Panc1 (cell line): Measurements from ENCODE around the gene TTC24. TPM values are rescaled to one million over a fixed set of nuclear protein-coding genes. Genes with fewer than 3 reads are reported as not detected.

Experiments
- ATAC-seq: fragments of 200-7000 bp; cut with Tn5 transposase; 2 replicates; pipeline ENCODE4 v1.9.1; 2020; ENCODE audit warnings: mild to moderate bottlenecking, moderate library complexity
- BruUV-seq: library from RNA; stranded (reverse); fragments of 400-500 nt; replicated peaks from 2 replicates; lab custom pipeline; 2021; lab: Mats Ljungman, UMichigan
- CTCF ChIA-PET: fragments of 300-600 bp; sonication (Branson Sonifier 250); formaldehyde crosslinking; loops from one replicate; lab custom pipeline; 2022; ENCODE audit warnings: antibody characterized with exemption; lab: Charles Lee
- POLR2A ChIA-PET: fragments of 300-600 bp; sonication (Branson Sonifier 250); formaldehyde crosslinking; loops from one replicate; lab custom pipeline; 2022; ENCODE audit warnings: antibody characterized with exemption; lab: Charles Lee
- DNase-seq: peaks from one replicate; pipeline ENCODE4 v3.0.0-alpha.2; 2010; ENCODE audit warnings: low read depth, low spot score
- H3K27ac ChIP-seq: 2 replicates; pipeline ENCODE4 v1.5.1; 2011; ENCODE audit warnings: mild to moderate bottlenecking, low read length, inconsistent platforms
- H3K27me3 ChIP-seq: fragments of 200-500 bp; sonication (Bioruptor generic); 2 replicates; pipeline ENCODE4 v1.6.0; 2014; ENCODE audit warnings: low read length, inconsistent platforms; ENCODE audit not compliant: control insufficient read depth, insufficient read depth
- H3K36me3 ChIP-seq: fragments of 200-500 bp; sonication (Bioruptor generic); 2 replicates; pipeline ENCODE4 v1.5.1; 2014; ENCODE audit warnings: inconsistent platforms, mild to moderate bottlenecking, low read length, moderate library complexity; ENCODE audit not compliant: control insufficient read depth, insufficient read depth
- H3K4me1 ChIP-seq: 2 replicates; pipeline ENCODE4 v1.5.1; 2011; ENCODE audit warnings: inconsistent platforms, mild to moderate bottlenecking, low read length, moderate library complexity; ENCODE audit not compliant: control insufficient read depth, insufficient read depth
- H3K4me3 ChIP-seq, 2 experiments: 2 replicates each; pipeline ENCODE4 v1.5.1; 2011 to 2012; ENCODE audit warnings: low read depth in 2 of 2, low read length in 2 of 2, mild to moderate bottlenecking in 2 of 2, inconsistent platforms in 1 of 2, moderate library complexity in 1 of 2
- H3K9me3 ChIP-seq: fragments of 200-500 bp; sonication (Bioruptor generic); 2 replicates; pipeline ENCODE4 v1.5.1; 2014; ENCODE audit warnings: low read depth, mild to moderate bottlenecking, inconsistent platforms, low read length, moderate library complexity; ENCODE audit not compliant: control insufficient read depth, insufficient read depth
- POLR2AphosphoS5 ChIP-seq: IDR thresholded peaks from 2 replicates; pipeline ENCODE4 v1.6.1; 2012; ENCODE audit warnings: mild to moderate bottlenecking, low read depth, low read length, moderate library complexity
- SIN3A ChIP-seq: IDR thresholded peaks from 2 replicates; pipeline ENCODE4 v1.6.1; 2012; ENCODE audit warnings: low read depth, mild to moderate bottlenecking, low read length, moderate library complexity, borderline replicate concordance; ENCODE audit not compliant: insufficient read depth
- TCF7L2 ChIP-seq: IDR thresholded peaks from 2 replicates; pipeline ENCODE4 v1.6.1; 2011; ENCODE audit warnings: mild to moderate bottlenecking, low read depth, low read length, inconsistent platforms
- in situ Hi-C: cut with HindIII; loops from 2 replicates; pipeline ENCODE4 v1.10.0; 2016; ENCODE audit warnings: low sequenced_read_pairs, low pct_unique_long_range_greater_than_20kb
- intact Hi-C: fragments of 100-400 bp; cut with micrococcal nuclease; formaldehyde crosslinking; loops from one replicate; pipeline ENCODE4 v1.10.0; 2022; ENCODE audit not compliant: unreplicated experiment
- total RNA-seq: library from RNA; stranded (reverse); gene quantifications from one replicate; pipeline ENCODE4 v1.2.1, GENCODE V29; 2021; ENCODE audit not compliant: unreplicated experiment
- TF ChIP-seq, protein P1 (sequence below): fragments of 450-650 bp; IDR thresholded peaks from 2 replicates; pipeline ENCODE4 v1.5.1; 2017; ENCODE audit warnings: mild to moderate bottlenecking
- TF ChIP-seq, protein P2 (sequence below), 2 experiments: IDR thresholded peaks; 2 replicates each; pipeline ENCODE4 v1.6.1; 2011 to 2012; ENCODE audit warnings: low read depth in 2 of 2, control low read depth in 1 of 2, low read length in 1 of 2, mild to moderate bottlenecking in 1 of 2, moderate library complexity in 1 of 2; ENCODE audit not compliant: insufficient read depth in 1 of 2

The TTC24 gene
- total RNA-seq, 1 experiment from 2014 or later = not detected

DNA sequence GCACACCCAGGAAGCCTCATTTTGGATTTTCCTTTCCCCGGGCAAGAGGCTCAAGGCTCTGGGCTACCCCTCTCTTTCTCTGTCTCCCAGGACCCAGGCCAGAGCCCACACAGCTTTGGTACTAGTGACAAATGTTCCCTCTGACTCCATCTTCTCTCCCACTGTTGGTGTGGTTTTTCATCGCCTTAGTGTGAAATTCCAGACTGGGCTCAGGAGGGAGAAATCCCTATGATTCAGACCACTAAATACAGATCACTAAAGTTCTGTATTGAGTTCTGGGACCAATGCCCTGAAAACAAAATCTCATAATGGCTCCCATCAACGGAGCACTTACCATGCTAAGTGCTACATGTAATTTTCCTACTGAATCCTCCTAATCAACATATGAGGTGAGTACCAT is 33.3 kb upstream of the TTC24 start:
- TF ChIP-seq TCF7L2 (no peak), POLR2AphosphoS5 (no peak)
- TF ChIP-seq, protein P1, sequence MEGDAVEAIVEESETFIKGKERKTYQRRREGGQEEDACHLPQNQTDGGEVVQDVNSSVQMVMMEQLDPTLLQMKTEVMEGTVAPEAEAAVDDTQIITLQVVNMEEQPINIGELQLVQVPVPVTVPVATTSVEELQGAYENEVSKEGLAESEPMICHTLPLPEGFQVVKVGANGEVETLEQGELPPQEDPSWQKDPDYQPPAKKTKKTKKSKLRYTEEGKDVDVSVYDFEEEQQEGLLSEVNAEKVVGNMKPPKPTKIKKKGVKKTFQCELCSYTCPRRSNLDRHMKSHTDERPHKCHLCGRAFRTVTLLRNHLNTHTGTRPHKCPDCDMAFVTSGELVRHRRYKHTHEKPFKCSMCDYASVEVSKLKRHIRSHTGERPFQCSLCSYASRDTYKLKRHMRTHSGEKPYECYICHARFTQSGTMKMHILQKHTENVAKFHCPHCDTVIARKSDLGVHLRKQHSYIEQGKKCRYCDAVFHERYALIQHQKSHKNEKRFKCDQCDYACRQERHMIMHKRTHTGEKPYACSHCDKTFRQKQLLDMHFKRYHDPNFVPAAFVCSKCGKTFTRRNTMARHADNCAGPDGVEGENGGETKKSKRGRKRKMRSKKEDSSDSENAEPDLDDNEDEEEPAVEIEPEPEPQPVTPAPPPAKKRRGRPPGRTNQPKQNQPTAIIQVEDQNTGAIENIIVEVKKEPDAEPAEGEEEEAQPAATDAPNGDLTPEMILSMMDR = no peak
- H3K9me3 ChIP-seq = no peaks in the 10 kb centered on the region
- H3K36me3 ChIP-seq = no peaks in the 10 kb centered on the region
- ATAC-seq (no peak), DNase-seq (no peak)
- CTCF ChIA-PET = interaction anchor here (0.6 kb wide), 1 partner anchor 116 kb away, joined by 4 read pairs; no protein-coding TSS in a partner anchor
- no peak overlapping the region for H3K27ac ChIP-seq
- POLR2A ChIA-PET = no interaction called here
- no peak overlapping the region for H3K4me3 ChIP-seq
- BruUV-seq = no TSS peak
- intact Hi-C loops = no loop called here
- no peaks in the 10 kb centered on the region for H3K4me1 ChIP-seq
- in situ Hi-C loops = no loop called here
- H3K27me3 ChIP-seq = no peaks in the 10 kb centered on the region

DNA sequence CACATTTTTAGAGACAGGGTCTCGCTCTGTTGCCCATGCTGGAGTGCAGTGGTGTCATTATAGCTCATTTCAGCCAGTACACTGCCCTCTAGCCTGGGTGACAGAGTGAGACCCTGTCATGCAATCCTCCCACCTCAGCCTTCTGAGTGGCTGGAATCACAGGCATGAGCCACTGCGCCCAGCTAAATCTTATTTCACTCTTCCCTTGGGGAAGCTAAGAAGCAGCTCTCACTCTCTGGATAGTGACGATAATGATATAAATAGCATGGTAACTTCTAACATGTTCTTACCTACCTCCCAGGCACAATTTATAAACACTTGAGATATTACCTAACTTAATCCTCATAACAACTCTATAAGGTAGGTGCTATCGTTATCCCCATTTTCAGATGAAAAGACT is 32.1 kb upstream of the TTC24 start:
- TF ChIP-seq, protein P2, sequence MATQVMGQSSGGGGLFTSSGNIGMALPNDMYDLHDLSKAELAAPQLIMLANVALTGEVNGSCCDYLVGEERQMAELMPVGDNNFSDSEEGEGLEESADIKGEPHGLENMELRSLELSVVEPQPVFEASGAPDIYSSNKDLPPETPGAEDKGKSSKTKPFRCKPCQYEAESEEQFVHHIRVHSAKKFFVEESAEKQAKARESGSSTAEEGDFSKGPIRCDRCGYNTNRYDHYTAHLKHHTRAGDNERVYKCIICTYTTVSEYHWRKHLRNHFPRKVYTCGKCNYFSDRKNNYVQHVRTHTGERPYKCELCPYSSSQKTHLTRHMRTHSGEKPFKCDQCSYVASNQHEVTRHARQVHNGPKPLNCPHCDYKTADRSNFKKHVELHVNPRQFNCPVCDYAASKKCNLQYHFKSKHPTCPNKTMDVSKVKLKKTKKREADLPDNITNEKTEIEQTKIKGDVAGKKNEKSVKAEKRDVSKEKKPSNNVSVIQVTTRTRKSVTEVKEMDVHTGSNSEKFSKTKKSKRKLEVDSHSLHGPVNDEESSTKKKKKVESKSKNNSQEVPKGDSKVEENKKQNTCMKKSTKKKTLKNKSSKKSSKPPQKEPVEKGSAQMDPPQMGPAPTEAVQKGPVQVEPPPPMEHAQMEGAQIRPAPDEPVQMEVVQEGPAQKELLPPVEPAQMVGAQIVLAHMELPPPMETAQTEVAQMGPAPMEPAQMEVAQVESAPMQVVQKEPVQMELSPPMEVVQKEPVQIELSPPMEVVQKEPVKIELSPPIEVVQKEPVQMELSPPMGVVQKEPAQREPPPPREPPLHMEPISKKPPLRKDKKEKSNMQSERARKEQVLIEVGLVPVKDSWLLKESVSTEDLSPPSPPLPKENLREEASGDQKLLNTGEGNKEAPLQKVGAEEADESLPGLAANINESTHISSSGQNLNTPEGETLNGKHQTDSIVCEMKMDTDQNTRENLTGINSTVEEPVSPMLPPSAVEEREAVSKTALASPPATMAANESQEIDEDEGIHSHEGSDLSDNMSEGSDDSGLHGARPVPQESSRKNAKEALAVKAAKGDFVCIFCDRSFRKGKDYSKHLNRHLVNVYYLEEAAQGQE (IDR thresholded peaks at IDR 0.05; ENCODE audit: insufficient read depth in 1 of 2, low read depth in 2 of 2, low read length in 1 of 2) = no peak
- TF ChIP-seq, protein P1 = no peak
- TF ChIP-seq SIN3A (no peak), POLR2AphosphoS5 (no peak), TCF7L2 (no peak)
- Histone ChIP-seq H3K27me3 (no peaks in the 10 kb centered on the region), H3K36me3 (no peaks in the 10 kb centered on the region; the same call in 1 of the 2 replicates), H3K27ac (no peak overlapping the region), H3K4me1 (no peaks in the 10 kb centered on the region), H3K4me3 (no peak overlapping the region), H3K9me3 (no peaks in the 10 kb centered on the region)
- in situ Hi-C loops (no loop called here), intact Hi-C loops (no loop called here)
- DNase-seq (no peak), ATAC-seq (no peak)
- ChIA-PET POLR2A (no interaction called here), CTCF (interaction anchor here (0.7 kb wide), 1 partner anchor 93 kb away, joined by 4 read pairs; no protein-coding TSS in a partner anchor)
- BruUV-seq = no TSS peak
